ENCODE data around the gene POR. TPM values are rescaled to one million over a fixed set of nuclear protein-coding genes. Genes with fewer than 3 reads are reported as not detected.
"Not testable (repeated sequence)": the region's sequence is repeated elsewhere in the genome, so short reads cannot be mapped to it uniquely, and the experiment has no call there.

Gene POR
- total RNA-seq, 2 experiments from 2014 or later, result 28.9 to 35.2 TPM

DNA sequence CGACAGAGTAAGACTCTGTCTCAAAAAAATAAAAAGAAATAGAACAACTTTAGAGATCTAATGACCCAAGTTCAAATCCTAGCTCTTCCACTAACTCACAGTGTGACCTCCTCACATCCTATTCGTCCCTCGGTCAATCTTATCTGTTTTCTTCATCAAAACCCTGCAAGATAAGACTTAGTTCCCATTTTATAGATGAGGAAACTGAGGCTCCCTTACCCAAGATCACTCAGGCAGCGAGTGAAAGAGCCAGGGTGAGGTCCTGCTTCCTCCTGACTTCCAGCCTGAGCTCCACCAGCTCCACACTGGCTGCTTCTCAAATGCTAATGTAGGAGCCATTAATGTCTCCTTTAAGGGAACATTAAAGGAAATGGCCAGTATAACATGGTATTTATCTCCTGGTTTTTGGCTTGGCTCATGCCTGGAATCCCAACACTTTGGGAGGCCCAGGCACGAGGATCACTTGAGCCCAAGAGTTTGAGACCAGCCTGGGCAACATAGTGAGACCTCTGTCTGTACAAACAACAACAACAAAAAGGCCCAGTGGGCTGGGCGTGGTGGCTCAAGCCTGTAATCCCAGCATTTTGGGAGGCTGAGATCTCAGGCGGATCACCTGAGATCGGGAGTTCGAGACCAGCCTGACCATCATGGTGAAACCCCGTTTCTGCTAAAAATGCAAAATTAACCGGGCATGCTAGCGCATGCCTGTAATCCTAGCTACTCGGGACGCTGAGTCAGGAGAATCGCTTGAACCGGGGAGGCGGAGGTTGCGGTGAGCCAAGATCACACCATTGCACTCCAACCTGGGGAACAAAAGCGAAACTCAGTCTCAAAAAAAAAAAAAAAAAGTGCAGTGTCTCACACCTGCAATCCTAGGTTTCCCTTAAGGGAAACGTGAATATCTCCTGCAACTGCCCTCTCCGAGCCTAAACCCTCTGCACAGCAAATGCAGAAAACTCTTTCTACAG, 39.6 kb upstream of the POR start:
- H3K4me1 Mint-ChIP-seq (ENCODE audit: low read depth), result peaks cover 23% of the 10 kb centered on the region
- peaks cover 7% of the 10 kb centered on the region for H3K36me3 Mint-ChIP-seq
- ChIA-PET CTCF (interaction anchor here (1.3 kb wide), 1 partner anchor 145 kb away, joined by 3 read pairs; no protein-coding TSS in a partner anchor), POLR2A (no interaction called here)
- H3K27me3 Mint-ChIP-seq, result no peaks in the 10 kb centered on the region
- H3K27ac Mint-ChIP-seq, result no peak overlapping the region
- H3K9me3 Mint-ChIP-seq, result no peaks in the 10 kb centered on the region
- intact Hi-C loops (cut with micrococcal nuclease), result no loop called here
- DNase-seq, result no peak
- no peak overlapping the region for H3K4me3 Mint-ChIP-seq

DNA sequence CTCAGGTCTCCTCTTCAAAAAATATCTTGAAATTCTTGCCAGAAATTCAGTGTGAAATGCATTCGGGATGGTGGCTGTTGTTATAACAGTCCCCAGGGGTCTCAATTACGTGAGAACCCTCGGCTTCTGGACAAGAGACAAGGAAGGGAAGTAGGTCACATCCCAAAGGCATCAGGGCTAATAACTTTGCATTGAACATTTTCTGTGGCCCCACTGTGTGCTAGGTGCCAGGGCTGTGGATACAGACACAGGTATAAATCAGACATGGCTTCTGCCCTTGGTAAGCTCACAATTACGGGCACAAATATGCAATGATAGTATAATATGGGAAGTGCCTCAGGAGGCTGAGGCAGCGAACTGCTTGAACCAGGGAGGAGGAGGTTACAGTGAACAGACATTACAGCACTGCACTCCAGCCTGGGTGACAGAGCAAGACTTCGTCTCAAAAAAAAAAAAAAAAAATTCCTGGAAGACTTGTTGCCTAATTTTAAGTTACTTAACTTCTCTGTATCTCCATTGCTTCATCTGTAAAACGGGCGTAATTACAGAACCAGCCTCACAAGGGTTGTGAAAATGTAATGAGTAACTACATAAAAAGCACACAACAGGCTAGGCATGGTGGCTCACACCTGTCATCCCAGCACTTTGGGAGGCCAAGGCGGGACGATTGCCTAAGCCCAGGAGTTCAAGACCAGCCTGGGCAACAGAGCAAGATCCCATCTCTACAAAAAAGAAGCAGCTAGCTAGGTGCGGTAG, 38.7 kb upstream of the POR start:
- no peak overlapping the region for H3K4me3 Mint-ChIP-seq
- H3K36me3 Mint-ChIP-seq, result peaks cover 12% of the 10 kb centered on the region
- no peaks in the 10 kb centered on the region for H3K9me3 Mint-ChIP-seq
- H3K4me1 Mint-ChIP-seq (ENCODE audit: low read depth), result peaks cover 22% of the 10 kb centered on the region
- intact Hi-C loops (cut with micrococcal nuclease), result no loop called here
- no peaks in the 10 kb centered on the region for H3K27me3 Mint-ChIP-seq
- ChIA-PET CTCF (interaction anchor here (1.1 to 1.2 kb wide), 2 partner anchors 9 to 144 kb away, joined by 3 to 5 read pairs; no protein-coding TSS in a partner anchor), POLR2A (no interaction called here)
- H3K27ac Mint-ChIP-seq, result no peak overlapping the region
- DNase-seq, result no peak

DNA sequence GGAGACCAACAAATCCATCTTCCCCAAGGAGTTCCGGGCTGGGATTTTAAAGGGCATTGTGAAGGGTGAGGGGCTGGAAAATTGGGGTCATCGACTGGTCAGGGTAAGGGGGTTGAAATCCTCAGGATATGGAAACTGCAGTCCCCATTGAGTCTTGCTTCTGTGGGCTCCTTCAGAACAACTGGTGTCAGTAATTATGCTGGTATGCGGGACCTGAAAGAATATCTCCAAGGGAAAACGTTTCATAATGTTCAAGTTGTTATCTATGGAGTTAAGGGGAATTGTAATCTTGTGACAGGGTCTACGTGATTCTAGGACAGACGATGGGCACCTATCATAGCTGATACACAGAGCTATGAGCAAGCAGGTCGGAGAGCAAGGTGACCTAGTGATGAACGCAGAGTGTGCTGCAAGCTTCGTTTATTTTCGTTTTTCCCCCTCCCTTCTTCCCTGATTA, 36.6 kb upstream of the POR start:
- Mint-ChIP-seq H3K27me3 (no peaks in the 10 kb centered on the region), H3K4me1 (ENCODE audit: low read depth) (peaks cover 29% of the 10 kb centered on the region), H3K4me3 (peak overlapping the region; percentile 96), H3K36me3 (peaks cover 27% of the 10 kb centered on the region), H3K9me3 (no peaks in the 10 kb centered on the region), H3K27ac (peak overlapping the region; percentile 90)
- ChIA-PET CTCF (interaction anchor here (0.6 to 1.2 kb wide), 5 partner anchors 10 to 289 kb away, joined by 3 to 8 read pairs (median 4); no protein-coding TSS in a partner anchor), POLR2A (interaction anchor here (1.2 to 1.6 kb wide), 2 partner anchors 9 to 37 kb away, joined by 3 to 4 read pairs; partner anchors contain the start of gene POR)
- no peak for DNase-seq
- intact Hi-C loops (cut with micrococcal nuclease), result loop anchor here (1.0 to 2.0 kb wide), 4 partner anchors 8 to 440 kb away; partner anchors contain the start of gene HIP1

DNA sequence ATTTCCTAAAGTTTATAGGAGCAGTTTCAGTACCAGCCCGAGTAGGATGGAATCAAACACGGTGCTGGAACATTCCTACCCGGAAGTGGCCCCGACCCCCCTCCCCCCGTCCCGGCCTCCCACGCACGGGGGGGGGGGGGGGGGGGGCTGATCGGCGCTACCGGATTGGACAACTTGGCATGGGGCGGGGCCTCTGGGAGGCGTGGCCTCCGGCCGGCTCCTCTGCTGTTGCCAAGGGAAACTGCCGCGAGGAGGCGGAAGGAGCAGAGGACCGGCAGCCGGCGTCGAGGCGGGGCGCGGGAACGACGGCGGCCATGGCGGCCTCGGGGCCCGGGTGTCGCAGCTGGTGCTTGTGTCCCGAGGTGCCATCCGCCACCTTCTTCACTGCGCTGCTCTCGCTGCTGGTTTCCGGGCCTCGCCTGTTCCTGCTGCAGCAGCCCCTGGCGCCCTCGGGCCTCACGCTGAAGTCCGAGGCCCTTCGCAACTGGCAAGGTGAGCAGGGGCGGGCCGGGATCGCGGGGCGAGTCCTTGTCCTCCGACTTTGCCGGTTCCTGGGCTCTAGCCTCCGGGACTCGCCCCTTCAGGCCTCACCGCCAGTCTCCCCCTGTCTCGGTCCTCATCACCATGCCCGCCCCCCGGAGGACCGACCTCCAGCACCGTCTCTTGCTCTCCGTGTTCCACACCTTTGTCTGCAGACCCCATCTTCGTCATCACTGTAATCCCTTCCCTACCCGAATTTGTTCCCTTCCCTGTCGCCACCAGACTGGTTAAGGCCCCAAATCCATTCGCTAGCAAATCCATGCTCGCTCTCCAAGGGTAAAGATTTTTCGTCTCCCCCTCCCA, 36.0 kb upstream of the POR start, which contains the start of gene RHBDD2:
Gene RHBDD2, plus strand, starts transcription at position 266 of the 843 bp plus-strand sequence. Its CDS starts 49 bp downstream, at position 315.
- DNase-seq, result peak; percentile 98
- Mint-ChIP-seq H3K4me3 (peak within 1 kb of the TSS; percentile 96), H3K9me3 (no peaks in the 10 kb centered on the region), H3K27me3 (no peaks in the 10 kb centered on the region), H3K36me3 (peaks cover 29% of the 10 kb centered on the region), H3K27ac (peak within 1 kb of the TSS; percentile 90), H3K4me1 (ENCODE audit: low read depth) (peaks cover 29% of the 10 kb centered on the region)
- ChIA-PET POLR2A (interaction anchor here (1.2 to 1.6 kb wide), 2 partner anchors 9 to 36 kb away, joined by 3 to 4 read pairs; partner anchors contain the start of gene POR), CTCF (interaction anchor here (0.8 to 1.2 kb wide), 3 partner anchors 11 to 37 kb away, joined by 3 to 8 read pairs (median 3); no protein-coding TSS in a partner anchor)
- intact Hi-C loops (cut with micrococcal nuclease), result loop anchor here (1.0 to 2.0 kb wide), 4 partner anchors 9 to 440 kb away; partner anchors contain the start of gene HIP1

DNA sequence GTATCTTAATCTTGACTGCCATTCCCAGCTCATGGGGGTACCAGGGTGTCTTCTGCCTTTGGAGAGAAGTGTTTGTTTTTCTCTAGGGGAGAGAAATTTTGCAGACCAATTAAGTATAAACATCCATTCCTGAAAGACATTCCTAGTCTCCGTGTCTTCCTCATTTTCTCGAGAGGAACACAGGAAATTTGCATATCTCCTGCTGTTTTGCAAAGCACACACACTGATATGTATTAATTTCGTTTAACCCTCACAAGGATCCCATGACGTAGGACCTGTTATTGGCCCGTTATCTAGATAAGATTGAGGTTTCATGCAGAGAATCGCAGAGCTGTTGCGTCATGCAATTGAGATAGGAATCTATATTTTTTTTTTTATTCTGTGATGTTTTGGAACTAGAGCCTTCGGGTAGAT, 35.2 kb upstream of the POR start:
- H3K27me3 Mint-ChIP-seq, result no peaks in the 10 kb centered on the region
- DNase-seq, result peak; percentile 20
- H3K4me1 Mint-ChIP-seq (ENCODE audit: low read depth), result peaks cover 29% of the 10 kb centered on the region
- ChIA-PET POLR2A (interaction anchor here (1.2 to 1.6 kb wide), 2 partner anchors 10 to 36 kb away, joined by 3 to 4 read pairs; partner anchors contain the start of gene POR), CTCF (interaction anchor here (0.7 to 0.8 kb wide), 2 partner anchors 15 to 423 kb away, joined by 3 to 4 read pairs; no protein-coding TSS in a partner anchor)
- H3K36me3 Mint-ChIP-seq, result peaks cover 35% of the 10 kb centered on the region
- intact Hi-C loops (cut with micrococcal nuclease), result loop anchor here (2.0 to 10.0 kb wide), 3 partner anchors 141 to 439 kb away; partner anchors contain the start of gene HIP1
- H3K27ac Mint-ChIP-seq, result peak overlapping the region; percentile 90
- peak overlapping the region; percentile 96 for H3K4me3 Mint-ChIP-seq
- no peaks in the 10 kb centered on the region for H3K9me3 Mint-ChIP-seq

- intact Hi-C loops (cut with micrococcal nuclease), result loop anchor here (10.0 kb wide), 1 partner anchor 255 kb away; no protein-coding TSS in a partner anchor
- ChIA-PET POLR2A (no interaction called here), CTCF (interaction anchor here (0.7 to 0.8 kb wide), 2 partner anchors 15 to 423 kb away, joined by 3 to 4 read pairs; no protein-coding TSS in a partner anchor)
- Mint-ChIP-seq H3K9me3 (no peaks in the 10 kb centered on the region), H3K27ac (peak overlapping the region; percentile 90), H3K4me1 (ENCODE audit: low read depth) (peaks cover 29% of the 10 kb centered on the region), H3K36me3 (peaks cover 35% of the 10 kb centered on the region), H3K27me3 (no peaks in the 10 kb centered on the region), H3K4me3 (peak overlapping the region; percentile 96)
- no peak for DNase-seq
Measured at GRCh38 chr7:75880242-75880641, 34.7 kb upstream of the POR start.

DNA sequence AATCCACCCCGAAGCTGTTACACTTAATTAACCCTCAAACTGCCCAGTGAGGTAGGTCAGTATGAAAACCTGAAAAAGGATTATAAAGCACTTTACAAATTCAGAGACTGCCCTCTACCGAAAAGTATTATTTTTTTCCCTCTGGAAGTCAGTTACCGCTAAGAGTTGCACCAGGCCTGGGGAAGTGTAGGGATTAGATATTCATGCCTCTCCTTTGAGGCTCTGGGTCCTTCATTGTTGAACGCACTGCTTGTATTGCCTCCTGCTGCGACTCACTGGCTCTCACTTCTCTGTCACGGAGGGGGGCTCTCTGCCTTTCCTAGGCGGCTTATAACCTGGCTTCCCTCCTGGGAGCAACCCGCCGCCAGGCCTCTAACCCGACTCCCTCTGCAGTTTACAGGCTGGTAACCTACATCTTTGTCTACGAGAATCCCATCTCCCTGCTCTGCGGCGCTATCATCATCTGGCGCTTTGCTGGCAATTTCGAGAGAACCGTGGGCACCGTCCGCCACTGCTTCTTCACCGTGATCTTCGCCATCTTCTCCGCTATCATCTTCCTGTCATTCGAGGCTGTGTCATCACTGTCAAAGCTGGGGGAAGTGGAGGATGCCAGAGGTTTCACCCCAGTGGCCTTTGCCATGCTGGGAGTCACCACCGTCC, 33.4 kb upstream of the POR start:
- Mint-ChIP-seq H3K27ac (no peak overlapping the region), H3K9me3 (no peaks in the 10 kb centered on the region), H3K27me3 (no peaks in the 10 kb centered on the region), H3K4me1 (ENCODE audit: low read depth) (peaks cover 29% of the 10 kb centered on the region), H3K36me3 (peaks cover 38% of the 10 kb centered on the region), H3K4me3 (no peak overlapping the region)
- CTCF ChIA-PET, result interaction anchor here (0.8 kb wide), 1 partner anchor 9 kb away, joined by 3 read pairs; no protein-coding TSS in a partner anchor
- intact Hi-C loops (cut with micrococcal nuclease), result loop anchor here (10.0 kb wide), 1 partner anchor 253 kb away; no protein-coding TSS in a partner anchor
- no peak for DNase-seq
- POLR2A ChIA-PET, result no interaction called here

DNA sequence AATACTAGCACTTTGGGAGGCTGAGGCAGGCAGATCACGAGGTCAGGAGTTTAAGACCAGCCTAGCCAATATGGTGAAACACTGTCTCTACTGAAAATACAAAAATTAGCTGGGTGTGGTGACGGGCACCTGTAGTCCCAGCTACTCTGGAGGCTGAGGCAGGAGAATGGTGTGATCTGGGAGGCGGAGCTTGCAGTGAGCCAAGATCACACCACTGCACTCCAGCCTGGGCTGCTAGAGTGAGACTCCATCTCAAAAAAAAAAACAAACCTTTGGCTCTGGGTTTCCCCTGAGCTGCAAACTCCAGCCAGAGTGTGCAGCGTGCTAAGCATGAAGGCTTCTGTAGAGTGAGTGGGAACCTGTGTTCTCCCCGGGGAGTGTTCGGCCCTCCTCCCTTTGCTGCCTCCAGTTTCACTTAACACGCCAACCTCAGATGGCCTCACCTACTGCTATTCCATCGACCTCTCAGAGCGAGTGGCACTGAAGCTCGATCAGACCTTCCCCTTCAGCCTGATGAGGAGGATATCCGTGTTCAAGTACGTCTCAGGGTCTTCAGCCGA, 31.6 kb upstream of the POR start:
- Mint-ChIP-seq H3K36me3 (peaks cover 49% of the 10 kb centered on the region), H3K4me1 (ENCODE audit: low read depth) (peaks cover 23% of the 10 kb centered on the region)
- H3K27ac Mint-ChIP-seq, DNase-seq, H3K4me3 Mint-ChIP-seq, H3K9me3 Mint-ChIP-seq, CTCF ChIA-PET, POLR2A ChIA-PET, H3K27me3 Mint-ChIP-seq: not testable (repeated sequence)
- intact Hi-C loops (cut with micrococcal nuclease), result loop anchor here (10.0 kb wide), 1 partner anchor 251 kb away; no protein-coding TSS in a partner anchor

- ChIA-PET POLR2A (no interaction called here), CTCF (no interaction called here)
- no peaks in the 10 kb centered on the region for H3K9me3 Mint-ChIP-seq
- H3K27ac Mint-ChIP-seq, result no peak overlapping the region
- H3K27me3 Mint-ChIP-seq, result no peaks in the 10 kb centered on the region
- no peak overlapping the region for H3K4me3 Mint-ChIP-seq
- intact Hi-C loops (cut with micrococcal nuclease), result loop anchor here (10.0 kb wide), 1 partner anchor 250 kb away; no protein-coding TSS in a partner anchor
- DNase-seq, result no peak
- peaks cover 51% of the 10 kb centered on the region for H3K36me3 Mint-ChIP-seq
- H3K4me1 Mint-ChIP-seq (ENCODE audit: low read depth), result peaks cover 24% of the 10 kb centered on the region
Measured at GRCh38 chr7:75884476-75884875, 30.5 kb upstream of the POR start.

- no peak overlapping the region for H3K4me3 Mint-ChIP-seq
- intact Hi-C loops (cut with micrococcal nuclease), result loop anchor here (10.0 kb wide), 1 partner anchor 250 kb away; no protein-coding TSS in a partner anchor
- peaks cover 26% of the 10 kb centered on the region for H3K4me1 Mint-ChIP-seq (ENCODE audit: low read depth)
- no peak overlapping the region for H3K27ac Mint-ChIP-seq
- DNase-seq, result no peak
- POLR2A ChIA-PET, result no interaction called here
- H3K27me3 Mint-ChIP-seq, result no peaks in the 10 kb centered on the region
- peaks cover 51% of the 10 kb centered on the region for H3K36me3 Mint-ChIP-seq
- CTCF ChIA-PET, result interaction anchor here (1.9 kb wide), 1 partner anchor 135 kb away, joined by 6 read pairs; no protein-coding TSS in a partner anchor
- H3K9me3 Mint-ChIP-seq, result no peaks in the 10 kb centered on the region
Measured at GRCh38 chr7:75885036-75885435, 29.9 kb upstream of the POR start.
